ENCODE data around the gene BARHL1.

- TF ChIP-seq CREB1 (CRISPR knock-in tag; IDR thresholded peaks at IDR 0.05; ENCODE audit: low read depth) (no peak), CTCF (conservative IDR thresholded peaks at IDR 0.05; ENCODE audit: low read depth in 2 of 2) (no peak), EZH2phosphoT487 (IDR thresholded peaks at IDR 0.05; ENCODE audit: unreplicated experiment) (no peak), REST (IDR thresholded peaks at IDR 0.05; ENCODE audit: unreplicated experiment) (no peak), POLR2AphosphoS5 (IDR thresholded peaks at IDR 0.05; ENCODE audit: low read depth) (no peak)
Measured at GRCh38 chr9:132610661-132611060, 28.3 kb downstream of the BARHL1 start.
